WTC11 (cell line): ENCODE results near the gene CACNA1C. TPM values are rescaled to one million over a fixed set of nuclear protein-coding genes. Genes with fewer than 3 reads are reported as not detected.

ENCODE experiments used
- ATAC-seq: fragments of 200-7000 bp; cut with Tn5 transposase; 2 replicates; pipeline ENCODE4 v1.10.0; 2021; ENCODE audit warnings: mild to moderate bottlenecking, moderate library complexity
- CTCF ChIA-PET: fragments of 300-600 bp; sonication (Branson Sonifier 250); formaldehyde crosslinking; loops from one replicate; lab custom pipeline; 2021; ENCODE audit warnings: antibody characterized with exemption; lab: Charles Lee
- POLR2A ChIA-PET: fragments of 350-600 bp; sonication (Branson Sonifier 250); formaldehyde crosslinking; loops from one replicate; lab custom pipeline; 2021; ENCODE audit warnings: antibody characterized with exemption; lab: Charles Lee
- DNase-seq: peaks from one replicate; pipeline ENCODE4 v3.0.0; 2021; ENCODE audit warnings: low spot score
- H3K27ac Mint-ChIP-seq: 2 replicates; pipeline ENCODE4 v1.8.0; 2021; ENCODE audit warnings: mixed read lengths
- H3K27me3 Mint-ChIP-seq: 2 replicates; pipeline ENCODE4 v1.8.0; 2021; ENCODE audit warnings: low read depth, mild to moderate bottlenecking, moderate library complexity, mixed read lengths
- H3K36me3 Mint-ChIP-seq: 2 replicates; pipeline ENCODE4 v1.8.0; 2021; ENCODE audit warnings: mixed read lengths
- H3K4me1 Mint-ChIP-seq: 2 replicates; pipeline ENCODE4 v1.8.0; 2022; ENCODE audit warnings: mixed read lengths
- H3K4me3 Mint-ChIP-seq: 2 replicates; pipeline ENCODE4 v1.8.0; 2021; ENCODE audit warnings: mild to moderate bottlenecking, moderate library complexity, mixed read lengths
- H3K9me3 Mint-ChIP-seq: 2 replicates; pipeline ENCODE4 v1.8.0; 2021; ENCODE audit warnings: mixed read lengths
- AR ChIP-seq: fragments of 250-450 bp; sonication (Bioruptor Pico); IDR thresholded peaks from 2 replicates; pipeline ENCODE4 v1.9.0; 2021; ENCODE audit warnings: mild to moderate bottlenecking
- ATF2 ChIP-seq: sonication (generic); formaldehyde crosslinking; IDR thresholded peaks from 2 replicates; pipeline ENCODE4 v1.8.1; 2022; ENCODE audit warnings: low read depth, missing genetic modification reagents, borderline replicate concordance
- ATF6 ChIP-seq: sonication (generic); formaldehyde crosslinking; IDR thresholded peaks from 2 replicates; pipeline ENCODE4 v1.8.1; 2023; ENCODE audit warnings: mild to moderate bottlenecking, missing genetic modification reagents
- ETV6 ChIP-seq: sonication (generic); formaldehyde crosslinking; IDR thresholded peaks from 2 replicates; pipeline ENCODE4 v1.8.1; 2022; ENCODE audit warnings: mild to moderate bottlenecking, missing genetic modification reagents
- FOXK1 ChIP-seq: sonication (generic); formaldehyde crosslinking; IDR thresholded peaks from 2 replicates; pipeline ENCODE4 v1.8.0; 2022; ENCODE audit warnings: mild to moderate bottlenecking, moderate library complexity, missing genetic modification reagents
- GRHL2 ChIP-seq: fragments of 250-450 bp; sonication (Bioruptor Pico); IDR thresholded peaks from 2 replicates; pipeline ENCODE4 v1.8.0; 2022; ENCODE audit warnings: mild to moderate bottlenecking, moderate library complexity; ENCODE audit not compliant: insufficient replicate concordance, severe bottlenecking
- IRF2 ChIP-seq: sonication (generic); formaldehyde crosslinking; IDR thresholded peaks from 2 replicates; pipeline ENCODE4 v1.8.0; 2022; ENCODE audit warnings: low read depth, missing genetic modification reagents, borderline replicate concordance
- MAX ChIP-seq: sonication (generic); formaldehyde crosslinking; IDR thresholded peaks from 2 replicates; pipeline ENCODE4 v1.8.0; 2022; ENCODE audit warnings: mild to moderate bottlenecking, missing genetic modification reagents
- MLX ChIP-seq: sonication (generic); formaldehyde crosslinking; IDR thresholded peaks from 2 replicates; pipeline ENCODE4 v1.8.1; 2023; ENCODE audit warnings: mild to moderate bottlenecking, missing genetic modification reagents, moderate library complexity
- OVOL2 ChIP-seq: fragments of 250-450 bp; sonication (Bioruptor Pico); IDR thresholded peaks from 2 replicates; pipeline ENCODE4 v1.9.0; 2021; ENCODE audit warnings: mild to moderate bottlenecking, borderline replicate concordance
- RORB ChIP-seq: fragments of 250-450 bp; sonication (Bioruptor Pico); IDR thresholded peaks from 2 replicates; pipeline ENCODE4 v1.9.0; 2021; ENCODE audit warnings: mild to moderate bottlenecking
- SMAD4 ChIP-seq: sonication (generic); formaldehyde crosslinking; IDR thresholded peaks from 2 replicates; pipeline ENCODE4 v1.8.0; 2022; ENCODE audit warnings: mild to moderate bottlenecking, missing genetic modification reagents
- TEAD4 ChIP-seq: sonication (generic); formaldehyde crosslinking; IDR thresholded peaks from 2 replicates; pipeline ENCODE4 v1.8.0; 2022; ENCODE audit warnings: mild to moderate bottlenecking, missing genetic modification reagents
- ZNF416 ChIP-seq: fragments of 250-450 bp; sonication (Bioruptor Pico); IDR thresholded peaks from 2 replicates; pipeline ENCODE4 v1.9.0; 2021; ENCODE audit warnings: mild to moderate bottlenecking, inconsistent platforms
- ZNF532 ChIP-seq: fragments of 250-450 bp; sonication (Bioruptor Pico); IDR thresholded peaks from 2 replicates; pipeline ENCODE4 v1.9.0; 2021; ENCODE audit warnings: mild to moderate bottlenecking, borderline replicate concordance
- total RNA-seq: library from RNA; stranded (reverse); gene quantifications from 3 replicates; pipeline ENCODE4 v1.2.3, GENCODE V29; 2021
- TF ChIP-seq, protein P1 (sequence below): sonication (generic); formaldehyde crosslinking; IDR thresholded peaks from 2 replicates; pipeline ENCODE4 v1.8.1; 2023; ENCODE audit warnings: mild to moderate bottlenecking, missing genetic modification reagents, borderline replicate concordance
- TF ChIP-seq, protein P2 (sequence below): sonication (generic); formaldehyde crosslinking; conservative IDR thresholded peaks from 2 replicates; pipeline ENCODE4 v1.8.1; 2022; ENCODE audit warnings: mild to moderate bottlenecking, missing genetic modification reagents

Gene CACNA1C
- total RNA-seq, 1 experiment from 2014 or later: 1.7 TPM

DNA sequence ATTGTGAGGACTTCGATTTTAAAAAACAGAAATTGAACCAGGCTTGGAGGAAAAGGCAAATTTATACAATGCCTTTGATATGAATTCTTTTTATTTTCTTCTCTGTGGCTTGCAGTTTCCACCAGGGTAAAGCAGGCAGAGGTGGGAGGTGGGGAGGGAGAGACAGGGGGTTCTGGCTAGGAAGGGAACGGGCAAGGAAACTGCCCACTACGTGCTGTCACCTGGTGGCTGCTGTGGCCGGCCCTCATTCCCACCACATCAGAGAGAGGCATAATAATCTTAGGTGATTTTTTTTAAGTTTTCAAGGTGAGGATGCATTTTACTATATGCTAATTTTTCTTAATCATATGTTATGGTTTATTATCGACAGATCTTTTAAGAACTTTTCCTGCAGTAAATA, 145.8 kb downstream of the CACNA1C start (continued):
- TF ChIP-seq, protein P1, sequence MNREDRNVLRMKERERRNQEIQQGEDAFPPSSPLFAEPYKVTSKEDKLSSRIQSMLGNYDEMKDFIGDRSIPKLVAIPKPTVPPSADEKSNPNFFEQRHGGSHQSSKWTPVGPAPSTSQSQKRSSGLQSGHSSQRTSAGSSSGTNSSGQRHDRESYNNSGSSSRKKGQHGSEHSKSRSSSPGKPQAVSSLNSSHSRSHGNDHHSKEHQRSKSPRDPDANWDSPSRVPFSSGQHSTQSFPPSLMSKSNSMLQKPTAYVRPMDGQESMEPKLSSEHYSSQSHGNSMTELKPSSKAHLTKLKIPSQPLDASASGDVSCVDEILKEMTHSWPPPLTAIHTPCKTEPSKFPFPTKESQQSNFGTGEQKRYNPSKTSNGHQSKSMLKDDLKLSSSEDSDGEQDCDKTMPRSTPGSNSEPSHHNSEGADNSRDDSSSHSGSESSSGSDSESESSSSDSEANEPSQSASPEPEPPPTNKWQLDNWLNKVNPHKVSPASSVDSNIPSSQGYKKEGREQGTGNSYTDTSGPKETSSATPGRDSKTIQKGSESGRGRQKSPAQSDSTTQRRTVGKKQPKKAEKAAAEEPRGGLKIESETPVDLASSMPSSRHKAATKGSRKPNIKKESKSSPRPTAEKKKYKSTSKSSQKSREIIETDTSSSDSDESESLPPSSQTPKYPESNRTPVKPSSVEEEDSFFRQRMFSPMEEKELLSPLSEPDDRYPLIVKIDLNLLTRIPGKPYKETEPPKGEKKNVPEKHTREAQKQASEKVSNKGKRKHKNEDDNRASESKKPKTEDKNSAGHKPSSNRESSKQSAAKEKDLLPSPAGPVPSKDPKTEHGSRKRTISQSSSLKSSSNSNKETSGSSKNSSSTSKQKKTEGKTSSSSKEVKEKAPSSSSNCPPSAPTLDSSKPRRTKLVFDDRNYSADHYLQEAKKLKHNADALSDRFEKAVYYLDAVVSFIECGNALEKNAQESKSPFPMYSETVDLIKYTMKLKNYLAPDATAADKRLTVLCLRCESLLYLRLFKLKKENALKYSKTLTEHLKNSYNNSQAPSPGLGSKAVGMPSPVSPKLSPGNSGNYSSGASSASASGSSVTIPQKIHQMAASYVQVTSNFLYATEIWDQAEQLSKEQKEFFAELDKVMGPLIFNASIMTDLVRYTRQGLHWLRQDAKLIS (CRISPR knock-in tag): no peak
- TF ChIP-seq IRF2 (CRISPR knock-in tag): no peak

DNA sequence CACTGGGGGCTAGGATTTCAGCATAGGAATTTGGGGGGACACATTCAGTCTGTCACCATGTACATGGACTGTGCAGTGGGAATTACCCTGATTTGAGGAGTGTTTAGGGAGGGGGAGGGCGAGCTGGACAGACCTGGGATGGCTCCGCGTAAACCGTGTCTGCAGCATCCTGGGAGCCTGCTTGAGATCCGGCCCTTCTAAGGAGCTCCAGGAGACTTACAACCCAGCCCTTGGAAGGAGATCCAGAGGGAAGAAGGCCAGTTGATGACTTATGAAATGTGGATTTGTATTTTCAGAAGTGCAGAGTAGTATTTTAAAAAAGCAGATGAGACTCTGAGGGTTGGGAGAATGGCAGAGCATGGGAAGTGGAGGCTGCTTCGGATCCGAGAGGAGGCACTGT, 153.2 kb downstream of the CACNA1C start:
- no peak overlapping the region for H3K4me3 Mint-ChIP-seq
- CTCF ChIA-PET: interaction anchor here (0.6 kb wide), 1 partner anchor 481 kb away, joined by 3 read pairs; no protein-coding TSS in a partner anchor
- DNase-seq: no peak
- no peak for TF ChIP-seq ZNF416 (CRISPR knock-in tag)
- TF ChIP-seq GRHL2 (CRISPR knock-in tag): no peak
- no peak for TF ChIP-seq ATF6 (CRISPR knock-in tag)
- TF ChIP-seq RORB (CRISPR knock-in tag): no peak
- no peak for TF ChIP-seq ZNF532 (CRISPR knock-in tag)
- no peak for TF ChIP-seq SMAD4
- TF ChIP-seq MLX: no peak
- TF ChIP-seq OVOL2: no peak
- no peak for TF ChIP-seq MAX (CRISPR knock-in tag)
- TF ChIP-seq ETV6 (CRISPR knock-in tag): no peak
- TF ChIP-seq FOXK1 (CRISPR knock-in tag): no peak
- no peak for TF ChIP-seq AR (CRISPR knock-in tag)
- TF ChIP-seq, protein P2, sequence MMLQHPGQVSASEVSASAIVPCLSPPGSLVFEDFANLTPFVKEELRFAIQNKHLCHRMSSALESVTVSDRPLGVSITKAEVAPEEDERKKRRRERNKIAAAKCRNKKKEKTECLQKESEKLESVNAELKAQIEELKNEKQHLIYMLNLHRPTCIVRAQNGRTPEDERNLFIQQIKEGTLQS: no peak
- no peak for TF ChIP-seq ATF2 (CRISPR knock-in tag)
- TF ChIP-seq TEAD4: no peak

More for the DNA sequence above, 153.2 kb downstream of the CACNA1C start:
- ATAC-seq: no peak
- 0 out of 2 replicates have a peak, but pooled peaks cover 8% of the 10 kb centered on the region for H3K9me3 Mint-ChIP-seq
- no peaks in the 10 kb centered on the region for H3K27me3 Mint-ChIP-seq
- H3K27ac Mint-ChIP-seq: no peak overlapping the region
- peaks cover 12% of the 10 kb centered on the region for H3K4me1 Mint-ChIP-seq
- H3K36me3 Mint-ChIP-seq: peaks cover 6% of the 10 kb centered on the region; the same call in 1 of the 2 replicates
- POLR2A ChIA-PET: no interaction called here
